C4-2B (cell line): ENCODE results near the gene FERMT3.

Experiments
- CTCF ChIP-seq: fragments of 450-650 bp; conservative IDR thresholded peaks from 2 replicates; pipeline ENCODE4 v1.5.1; 2017; ENCODE audit warnings: mild to moderate bottlenecking
- ZFX ChIP-seq: fragments of 450-650 bp; IDR thresholded peaks from 2 replicates; pipeline ENCODE4 v1.6.1; 2017

GRCh38 chr11:64239662-64240434 lies 33.3 kb downstream of the FERMT3 start:
- TF ChIP-seq CTCF (no peak), ZFX (no peak)
